ENCODE measurements around the gene BRDT.

The BRDT gene

DNA sequence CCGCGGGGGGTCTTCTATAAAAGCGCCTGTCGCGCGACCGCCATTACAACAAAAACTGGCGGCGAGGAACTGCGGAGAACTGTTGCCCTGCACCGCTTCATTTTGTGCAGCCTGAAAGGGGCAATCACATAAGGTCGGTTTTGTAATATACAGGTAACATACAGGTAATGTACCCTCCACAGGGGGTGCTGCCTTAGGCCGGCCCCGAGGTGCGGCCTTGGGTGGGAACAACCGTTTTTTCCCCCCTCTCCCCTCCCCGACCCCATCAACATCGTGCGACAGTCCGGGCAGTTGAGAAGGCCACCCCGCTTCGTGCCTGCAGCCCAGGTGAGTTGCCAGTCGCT lies at the start of gene BRDT:
BRDT (plus strand) TSS at position 46 of the 344 bp plus-strand sequence. CDS start 13,354 bp downstream, outside the sequence.
- no peak for DNase-seq

GRCh38 chr1:91900562-91900961 lies 48.6 kb upstream of the BRDT start:
- DNase-seq = no peak

DNA sequence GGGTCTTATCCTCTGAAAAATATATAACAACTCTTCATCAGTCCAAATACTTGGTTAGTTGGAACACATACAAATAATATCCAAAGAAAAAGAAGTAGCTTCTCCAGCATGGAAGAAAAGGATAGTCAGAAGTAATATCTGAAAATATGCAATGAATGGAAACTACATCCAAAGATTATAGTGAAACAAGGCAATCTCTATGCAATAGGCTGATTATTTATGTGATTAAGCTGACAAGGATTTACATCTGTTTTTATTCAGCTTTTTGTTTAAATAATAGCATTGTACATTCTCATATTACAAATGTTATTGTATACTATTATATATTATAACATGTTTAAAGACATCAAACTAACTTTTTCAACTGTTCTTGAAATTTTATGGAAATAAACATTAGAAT lies 48.0 kb upstream of the BRDT start:
- DNase-seq = no peak

- no peak for DNase-seq
Measured at GRCh38 chr1:91912266-91912665, 36.9 kb upstream of the BRDT start.

- DNase-seq = no peak
Measured at GRCh38 chr1:91913018-91913417, 36.2 kb upstream of the BRDT start.

DNA sequence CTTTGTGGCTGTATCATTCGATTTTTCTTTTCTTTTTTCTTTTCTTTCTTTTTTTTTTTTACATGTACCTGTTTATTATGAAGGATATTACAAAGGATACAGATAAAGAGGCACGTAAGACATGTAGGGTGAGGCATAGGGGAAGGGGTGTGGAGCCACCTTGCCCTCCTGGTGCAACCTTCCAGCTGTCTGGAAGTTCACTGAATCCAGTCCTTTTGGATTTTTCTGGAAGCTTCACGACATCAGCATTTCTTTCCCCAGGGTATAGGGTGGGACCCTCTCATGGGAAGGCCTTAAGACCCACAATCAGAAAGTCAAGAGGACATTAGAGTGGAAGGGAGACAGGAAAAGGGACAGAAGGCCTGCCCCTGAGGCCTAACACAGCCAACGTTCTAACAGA lies 33.2 kb upstream of the BRDT start:
- DNase-seq = no peak

- DNase-seq = no peak
Measured at GRCh38 chr1:91916811-91917460, 32.3 kb upstream of the BRDT start.

- DNase-seq = no peak
Measured at GRCh38 chr1:91919962-91920361, 29.2 kb upstream of the BRDT start.

DNA sequence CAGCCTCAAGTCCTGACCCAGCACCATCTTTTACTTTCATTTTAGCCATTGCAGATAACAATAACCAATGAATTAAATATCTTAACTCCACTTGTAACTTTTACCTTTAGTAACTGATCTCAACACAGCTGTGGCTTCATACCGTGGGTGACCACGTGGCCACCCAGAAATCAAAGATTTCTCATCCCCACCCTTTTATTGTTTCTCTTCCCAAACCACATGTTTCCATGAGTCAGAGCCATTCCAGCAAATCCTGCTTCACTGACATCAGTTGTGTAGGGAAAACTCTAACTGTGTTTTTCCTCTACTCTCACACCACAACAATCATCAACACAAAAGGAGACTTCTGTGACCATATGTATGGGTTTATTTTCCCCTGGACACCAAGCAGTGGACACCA lies 25.1 kb upstream of the BRDT start:
- DNase-seq = no peak

DNA sequence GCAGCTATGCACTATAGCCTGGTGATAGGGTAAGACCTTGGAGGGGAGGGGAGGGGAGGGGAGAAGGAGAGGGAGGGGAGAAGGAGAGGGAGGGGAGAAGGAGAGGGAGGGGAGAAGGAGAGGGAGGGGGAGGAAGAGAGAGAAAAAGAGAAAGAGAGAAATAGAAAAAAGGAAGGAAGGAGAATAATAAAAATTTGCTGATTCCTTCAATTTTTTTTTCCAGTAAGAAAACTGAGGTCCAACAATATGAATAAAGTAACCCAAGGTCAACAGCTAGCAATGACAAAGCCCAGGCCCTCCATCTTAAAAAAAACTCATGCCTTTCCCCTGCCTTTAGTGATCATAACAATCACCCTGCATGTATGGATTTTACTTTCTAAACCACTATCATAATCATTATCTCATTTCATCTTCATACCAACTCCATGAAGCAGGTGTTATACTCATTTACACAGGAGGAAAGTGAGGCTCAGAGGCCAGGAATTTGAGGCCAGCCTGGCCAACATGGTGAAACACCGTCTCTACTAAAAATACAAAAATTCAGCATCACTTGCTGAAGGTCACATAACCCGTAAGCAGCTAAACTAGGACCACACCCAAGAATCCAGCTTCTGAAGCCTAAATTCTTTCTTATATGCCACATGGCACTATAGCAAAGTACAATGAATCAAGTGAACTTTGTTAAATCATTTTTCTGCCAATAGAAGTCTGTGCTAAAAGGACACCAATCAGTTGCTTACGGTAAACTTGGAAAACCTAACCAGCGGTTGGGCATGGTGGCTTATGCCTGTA lies 23.4 kb upstream of the BRDT start:
- DNase-seq = no peak

DNA sequence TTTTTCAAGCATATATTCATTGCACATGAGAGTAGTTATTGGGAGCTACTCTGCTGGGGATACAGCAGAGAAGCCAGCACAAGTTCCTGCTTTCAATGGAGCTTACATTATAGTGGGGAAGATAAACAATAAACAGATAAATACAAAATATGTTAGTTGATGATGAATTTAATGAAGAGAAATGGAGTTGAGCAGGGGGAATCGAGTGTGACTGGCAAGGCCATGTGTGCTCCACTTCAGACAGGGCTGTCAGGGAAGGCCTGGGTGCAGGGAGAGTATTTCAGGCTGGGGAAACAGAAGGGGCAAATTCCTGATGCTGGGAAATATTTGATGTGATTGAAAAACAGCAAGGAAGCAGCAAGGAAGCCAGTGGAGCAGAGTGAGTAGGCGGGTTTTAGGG lies 21.2 kb upstream of the BRDT start:
- no peak for DNase-seq

GRCh38 chr1:91929250-91929649 lies 20.0 kb upstream of the BRDT start:
- no peak for DNase-seq

DNA sequence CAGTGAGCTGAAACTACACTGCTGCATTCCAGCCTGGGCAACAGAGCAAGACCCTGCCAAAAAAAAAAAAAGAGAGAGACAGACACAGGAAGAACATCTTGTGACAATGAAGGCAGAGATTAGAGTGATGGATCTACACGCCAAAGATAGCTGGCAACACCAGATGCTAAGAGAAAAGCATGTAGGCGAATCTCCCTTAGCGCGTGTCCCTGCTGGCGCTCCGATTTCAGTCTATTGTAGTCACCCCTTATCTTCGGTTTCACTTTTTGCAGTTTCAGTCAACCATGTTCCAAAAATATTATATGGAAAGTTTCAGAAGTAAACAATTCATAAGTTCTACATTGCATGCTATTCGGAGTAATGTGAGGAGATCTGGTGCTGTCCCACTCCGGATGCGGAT lies 11.6 kb upstream of the BRDT start:
- DNase-seq = no peak

DNA sequence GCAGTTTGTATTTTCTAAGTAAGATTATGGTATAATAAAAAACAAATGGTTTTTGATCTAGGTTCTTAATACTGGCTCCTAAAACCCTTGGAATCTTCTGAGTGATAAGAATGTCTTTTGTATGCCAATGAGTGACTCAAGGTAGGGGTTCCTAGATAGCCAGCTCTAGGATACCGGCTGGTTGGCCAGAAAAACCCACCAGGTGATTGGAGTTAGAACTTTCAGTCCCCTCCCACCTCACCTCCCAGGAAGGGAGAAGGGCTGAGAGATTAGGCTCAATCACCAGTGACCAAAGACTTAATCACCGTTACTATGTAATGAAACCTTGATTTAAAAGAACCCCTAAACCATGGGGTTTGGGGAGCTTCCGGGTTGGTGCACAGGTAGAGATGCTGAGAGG lies 8.7 kb upstream of the BRDT start:
- DNase-seq = no peak

DNA sequence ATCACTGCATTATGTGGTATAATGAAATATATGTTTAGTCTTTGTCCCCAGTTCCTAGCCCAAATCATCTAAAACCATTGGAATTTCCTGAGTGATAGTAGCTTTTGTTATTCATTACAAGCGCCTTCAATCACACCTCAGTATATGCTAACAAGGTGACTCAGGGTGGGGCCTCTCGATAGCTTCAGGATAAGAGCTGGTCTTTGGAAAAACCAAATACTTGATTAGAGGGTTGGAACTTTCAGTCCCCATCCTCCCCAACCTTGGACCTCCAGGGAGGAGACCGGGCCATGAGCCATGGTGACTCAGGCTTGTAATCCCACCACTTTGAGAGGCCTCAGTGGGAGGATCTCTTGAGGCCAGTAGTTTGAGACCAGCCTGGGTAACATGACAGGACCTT lies 5.1 kb upstream of the BRDT start:
- no peak for DNase-seq

DNA sequence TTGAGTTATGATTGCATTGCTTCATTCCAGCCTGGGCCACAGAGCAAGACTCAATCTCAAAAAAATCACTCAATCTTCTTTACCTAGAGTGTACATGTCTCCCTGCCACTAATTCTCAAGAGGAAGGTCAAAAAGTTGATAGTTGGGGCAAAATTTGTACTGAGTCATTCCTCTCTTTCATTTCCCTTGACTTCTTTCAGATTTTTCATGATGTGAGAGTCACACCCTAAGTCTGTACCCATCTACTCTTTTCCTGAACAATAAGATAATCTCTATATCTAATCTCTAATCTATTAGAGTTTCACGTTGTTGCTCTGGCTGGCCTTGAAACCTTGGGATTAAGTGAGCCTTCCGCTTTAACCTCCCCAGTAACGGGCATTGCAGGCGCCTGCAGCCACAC lies 1.1 kb upstream of the BRDT start:
- DNase-seq = no peak

DNA sequence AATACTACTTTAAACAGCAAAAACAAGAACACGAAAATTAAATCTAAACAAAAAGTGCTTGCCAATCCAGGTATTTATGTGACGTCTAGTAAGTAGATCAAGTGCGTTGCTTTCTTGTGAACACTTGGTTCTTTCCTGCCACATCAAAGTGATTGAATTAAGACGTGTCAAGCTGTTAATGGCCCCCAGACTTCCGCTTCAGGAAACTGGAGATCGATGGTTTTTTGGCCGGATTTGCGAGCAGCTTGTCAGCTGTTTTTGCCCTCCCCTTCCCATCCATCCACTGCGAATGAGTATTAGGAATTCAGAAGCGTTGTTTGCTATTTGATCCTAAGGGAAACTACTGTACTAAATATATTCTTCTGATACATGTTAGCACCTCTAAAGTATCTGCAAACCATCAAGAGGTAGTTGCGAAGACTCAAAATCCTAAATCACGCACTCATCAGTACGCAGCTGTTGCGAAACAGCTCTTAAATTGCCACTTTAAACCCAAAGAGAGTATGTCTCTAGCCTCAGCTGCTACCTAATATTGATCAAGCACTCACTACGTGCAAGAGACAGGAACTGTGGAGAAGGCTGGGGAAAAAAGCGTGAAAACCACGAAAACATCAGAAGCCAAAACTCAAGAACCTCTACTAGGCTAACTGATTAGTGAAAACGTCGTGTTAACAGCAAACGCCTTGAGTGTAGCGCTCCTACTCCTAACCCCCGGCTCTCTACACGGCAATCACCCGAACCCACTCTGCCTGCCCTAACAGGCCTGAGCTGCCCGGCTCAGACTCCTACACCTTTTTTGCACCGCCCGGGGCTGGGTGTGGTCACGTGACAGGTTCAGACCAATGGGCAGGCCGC lies 473 bp upstream of the BRDT start:
- no peak for DNase-seq

- DNase-seq = no peak
Measured at GRCh38 chr1:91952187-91952586, 3.0 kb downstream of the BRDT start.

DNA sequence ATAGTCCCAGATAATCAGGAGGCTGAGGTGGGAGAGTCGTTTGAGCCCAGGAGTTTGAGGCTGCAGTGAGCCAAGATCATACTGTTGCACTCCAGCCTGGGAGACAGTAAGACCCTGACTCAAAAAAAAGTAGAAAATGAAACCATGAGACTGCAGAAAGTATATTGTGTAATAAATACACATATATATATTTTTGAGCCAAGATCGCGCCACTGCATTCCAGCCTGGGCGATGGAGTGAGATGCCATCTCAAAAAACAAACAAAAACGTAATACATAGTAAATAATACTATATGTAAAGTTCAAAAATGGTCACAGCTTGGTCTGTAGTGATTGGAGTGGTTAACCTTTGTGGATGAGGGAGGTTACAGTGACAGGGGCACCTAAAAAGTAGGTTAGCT lies 9.7 kb downstream of the BRDT start:
- no peak for DNase-seq

DNA sequence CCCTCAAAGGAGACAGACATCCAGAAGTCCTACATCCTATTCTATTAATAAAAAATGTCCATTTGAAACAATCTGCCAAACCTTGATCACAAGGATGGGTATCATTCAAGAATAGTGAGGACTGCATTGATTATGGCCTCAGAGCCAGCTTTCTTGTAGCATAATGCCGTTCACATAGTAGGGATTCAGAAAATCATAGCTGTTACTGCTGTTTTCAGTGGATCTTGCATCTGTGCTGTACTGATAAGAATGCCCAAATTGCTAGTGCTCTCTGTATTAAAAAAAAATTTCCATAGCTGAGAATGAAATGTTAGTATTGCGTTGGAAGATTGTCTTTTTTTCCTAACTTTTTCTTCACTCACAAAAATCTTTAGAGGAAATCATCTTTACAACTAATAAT lies 19.1 kb downstream of the BRDT start:
- DNase-seq = no peak

DNA sequence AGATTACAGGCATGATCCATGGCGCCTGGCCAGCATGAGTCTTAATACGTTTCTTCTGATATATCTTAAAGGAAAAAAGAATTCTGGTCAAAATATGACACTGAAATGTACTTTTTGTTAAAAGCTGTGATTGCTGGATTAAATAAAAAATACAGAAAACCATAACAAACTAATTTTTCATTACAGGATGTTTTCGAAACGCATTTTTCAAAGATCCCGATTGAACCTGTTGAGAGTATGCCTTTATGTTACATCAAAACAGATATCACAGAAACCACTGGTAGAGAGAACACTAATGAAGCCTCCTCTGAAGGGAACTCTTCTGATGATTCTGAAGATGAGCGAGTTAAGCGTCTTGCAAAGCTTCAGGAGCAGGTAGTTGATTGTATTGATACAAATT lies 30.2 kb downstream of the BRDT start:
- no peak for DNase-seq

- DNase-seq = no peak
Measured at GRCh38 chr1:91980663-91981062, 31.5 kb downstream of the BRDT start.

- no peak for DNase-seq
Measured at GRCh38 chr1:91981996-91982609, 32.9 kb downstream of the BRDT start.

GRCh38 chr1:91993256-91993655 lies 44.1 kb downstream of the BRDT start:
- no peak for DNase-seq

Measured in NCI-H2029 treated with DMSO at 0.1 percent for 48 hours (cell line).